ENCODE results near the gene RPN2. TPM values are rescaled to one million over a fixed set of nuclear protein-coding genes. Genes with fewer than 3 reads are reported as not detected.

RPN2 gene
- polyA plus RNA-seq, 1 of the 3 experiments (the other 2 are of a cell fraction), result 420 TPM

DNA sequence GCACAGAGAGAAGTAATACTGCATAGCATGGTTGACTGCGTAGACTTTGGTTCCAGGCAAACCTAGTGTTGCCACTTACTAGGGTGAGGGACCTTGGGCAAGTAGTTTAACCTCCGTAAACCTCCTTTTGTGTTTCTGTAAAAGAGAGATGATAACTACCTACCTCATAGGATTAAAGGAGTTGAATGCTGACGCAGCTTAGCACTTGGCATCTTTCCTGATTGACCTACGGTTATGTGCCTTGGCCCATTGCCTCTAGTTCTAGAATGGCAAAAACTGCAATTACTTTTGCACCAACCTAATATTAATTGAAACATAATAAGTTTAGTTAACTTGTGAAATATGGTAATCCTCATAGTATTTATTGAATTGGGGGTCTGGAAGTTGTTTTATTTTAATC is 63.4 kb downstream of the RPN2 start:
- TF ChIP-seq TEAD4 (IDR thresholded peaks at IDR 0.05; ENCODE audit: borderline replicate concordance, insufficient read depth) (no peak), IRF3 (IDR thresholded peaks at IDR 0.05; ENCODE audit: low read depth, low read length) (no peak), MEF2A (IDR thresholded peaks at IDR 0.05; ENCODE audit: borderline replicate concordance, low read depth) (no peak), TCF12 (IDR thresholded peaks at IDR 0.05) (no peak), TAF1 (IDR thresholded peaks at IDR 0.05; ENCODE audit: borderline replicate concordance, low read depth, low read length) (no peak), EZH2phosphoT487 (IDR thresholded peaks at IDR 0.05; ENCODE audit: borderline replicate concordance, low read depth) (no peak), RXRA (IDR thresholded peaks at IDR 0.05; ENCODE audit: borderline replicate concordance, low read depth) (no peak), EP300 (IDR thresholded peaks at IDR 0.05; ENCODE audit: borderline replicate concordance in 1 of 2, low read depth in 1 of 2, low read length in 1 of 2) (no peak)
- CTCF ChIA-PET, result interaction anchor here (1.2 to 1.9 kb wide), 4 partner anchors 10 to 143 kb away, joined by 3 to 6 read pairs (median 5); no protein-coding TSS in a partner anchor
- no peak overlapping the region for H2AFZ ChIP-seq (ENCODE audit: low read depth)
- POLR2A ChIA-PET, result no interaction called here
- peak overlapping the region in 1 of 2 experiments; percentile 83; a peak in 2 of 4 replicates for H3K27ac ChIP-seq (ENCODE audit: low read depth in 2 of 2, low read length in 1 of 2)
- H3K9me2 ChIP-seq, result no peaks in the 10 kb centered on the region
- H3K36me3 ChIP-seq (replicated peaks in 1 of 2; ENCODE audit: control insufficient read depth in 1 of 2, insufficient read depth in 2 of 2, low read length in 1 of 2), result peaks cover 44 to 57% of the 10 kb centered on the region in 2 experiments
- no peaks in the 10 kb centered on the region for H3K79me2 ChIP-seq (ENCODE audit: insufficient read depth)
- H3K4me3 ChIP-seq (ENCODE audit: low read depth in 2 of 2, low read length in 1 of 2), result no peak overlapping the region
- no peak overlapping the region for H3K4me2 ChIP-seq
- no peaks in the 10 kb centered on the region for H3F3A ChIP-seq (replicated peaks; ENCODE audit: insufficient read depth)
- no peaks in the 10 kb centered on the region for H3K27me3 ChIP-seq (ENCODE audit: insufficient read depth)
- no peaks in the 10 kb centered on the region for H3K9me3 ChIP-seq
- no peak overlapping the region for H3K9ac ChIP-seq
- DNase-seq, result no peak
- H4K20me1 ChIP-seq (ENCODE audit: insufficient read depth), result no peaks in the 10 kb centered on the region
- 95% methylated on average over 4 of the region's 4 CpGs for WGBS (ENCODE audit: low lambda C conversion rate)
- H3K4me1 ChIP-seq (ENCODE audit: control insufficient read depth in 1 of 2, insufficient read depth in 2 of 2, low read depth in 1 of 2, low read length in 1 of 2), result peaks cover 0 to 44% of the 10 kb centered on the region in 2 experiments; a peak in 2 of 4 replicates

DNA sequence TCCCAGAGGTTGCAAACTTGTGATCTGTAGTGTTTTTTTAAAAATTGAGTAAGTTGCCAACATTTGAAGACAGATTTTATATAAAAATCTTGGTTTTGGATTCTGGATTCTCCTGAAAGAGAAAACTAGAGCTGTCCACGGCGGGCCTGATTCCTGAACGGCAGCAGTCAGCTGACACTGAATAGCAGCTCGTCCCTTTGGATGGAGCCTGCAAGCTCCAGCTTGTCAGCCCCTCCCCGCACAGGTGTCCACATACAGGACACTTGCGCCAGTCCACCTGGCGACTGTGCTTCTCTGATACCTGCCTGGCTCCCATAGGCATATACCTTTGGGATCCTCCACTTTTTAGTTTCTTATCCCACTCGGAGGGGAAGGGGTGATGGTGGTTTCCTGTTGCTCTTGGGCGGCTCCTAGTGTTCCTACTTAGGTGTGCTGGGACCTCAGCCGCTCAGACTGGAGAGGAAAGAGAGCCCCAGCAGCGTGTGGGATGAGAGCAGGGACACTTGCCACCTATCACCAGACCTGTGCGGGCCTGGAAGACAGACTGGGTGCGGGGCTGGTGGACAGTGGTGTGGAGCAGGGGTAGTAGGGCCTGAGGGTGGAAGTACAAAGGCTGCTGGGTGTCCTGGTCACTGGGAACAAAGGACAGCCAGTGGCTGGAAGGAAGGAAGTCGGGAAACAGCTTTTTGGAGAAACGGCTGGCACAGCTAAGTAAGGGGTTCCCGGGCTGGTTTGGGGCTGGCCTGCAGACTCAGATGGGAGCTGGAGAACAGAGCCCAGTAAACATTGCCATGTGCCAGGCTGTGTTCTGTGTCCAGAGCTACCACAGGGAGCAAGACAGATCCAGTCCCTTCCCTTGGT is 64.2 kb downstream of the RPN2 start:
- no peak for DNase-seq
- no peak overlapping the region for H3K9ac ChIP-seq
- 94% methylated on average over 15 of the region's 16 CpGs for WGBS (ENCODE audit: low lambda C conversion rate)
- H3K36me3 ChIP-seq (replicated peaks in 1 of 2; ENCODE audit: control insufficient read depth in 1 of 2, insufficient read depth in 2 of 2, low read length in 1 of 2), result peaks cover 36 to 49% of the 10 kb centered on the region in 2 experiments
- H3K4me2 ChIP-seq, result no peak overlapping the region
- ChIA-PET POLR2A (no interaction called here), CTCF (interaction anchor here (1.0 to 2.3 kb wide), 9 partner anchors 11 to 153 kb away, joined by 3 to 8 read pairs (median 4); no protein-coding TSS in a partner anchor)
- H3K27ac ChIP-seq (ENCODE audit: low read depth in 2 of 2, low read length in 1 of 2), result peak overlapping the region in 1 of 2 experiments; percentile 83; a peak in 2 of 4 replicates
- H3K79me2 ChIP-seq (ENCODE audit: insufficient read depth), result no peaks in the 10 kb centered on the region
- no peaks in the 10 kb centered on the region for H3F3A ChIP-seq (replicated peaks; ENCODE audit: insufficient read depth)
- H3K4me3 ChIP-seq (ENCODE audit: low read depth in 2 of 2, low read length in 1 of 2), result no peak overlapping the region
- H4K20me1 ChIP-seq (ENCODE audit: insufficient read depth), result no peaks in the 10 kb centered on the region
- H3K9me2 ChIP-seq, result no peaks in the 10 kb centered on the region
- TF ChIP-seq MEF2A (IDR thresholded peaks at IDR 0.05; ENCODE audit: borderline replicate concordance, low read depth), result no peak
- peak; percentile 3; the same call in 1 of the 2 replicates for TF ChIP-seq SMC3 (IDR thresholded peaks at IDR 0.05; ENCODE audit: low read depth, low read length)
- peak; percentile 30; the same call in 1 of the 2 replicates for TF ChIP-seq RAD21 (IDR thresholded peaks at IDR 0.05; ENCODE audit: low read length)
- H3K4me1 ChIP-seq (ENCODE audit: control insufficient read depth in 1 of 2, insufficient read depth in 2 of 2, low read depth in 1 of 2, low read length in 1 of 2), result peaks cover 0 to 37% of the 10 kb centered on the region in 2 experiments; a peak in 2 of 4 replicates
- no peaks in the 10 kb centered on the region for H3K9me3 ChIP-seq
- H3K27me3 ChIP-seq (ENCODE audit: insufficient read depth), result no peaks in the 10 kb centered on the region
- no peak overlapping the region for H2AFZ ChIP-seq (ENCODE audit: low read depth)
